SK-N-SH (cell line): Measurements from ENCODE around the gene SLC7A6OS.

Experiments used
- CTCF ChIP-seq: fragments of 200-600 bp; sonication (generic); IDR thresholded peaks from 2 replicates; pipeline ENCODE4 v1.6.1; 2017; ENCODE audit warnings: antibody characterized with exemption, mild to moderate bottlenecking, moderate library complexity
- EP300 ChIP-seq, 2 experiments: IDR thresholded peaks; 2 replicates each; pipeline versions ENCODE4 v1.4.0 to v1.6.1; 2012; ENCODE audit warnings: borderline replicate concordance in 1 of 2, low read depth in 1 of 2, low read length in 1 of 2

- TF ChIP-seq CTCF (no peak), EP300 (IDR thresholded peaks at IDR 0.05; ENCODE audit: borderline replicate concordance in 1 of 2, low read depth in 1 of 2, low read length in 1 of 2) (no peak)
Observed at GRCh38 chr16:68354816-68355215, 44.1 kb upstream of the SLC7A6OS start.
